Right renal pelvis (tissue), 4 donors: ENCODE results near the gene WWOX. TPM values are rescaled to one million over a fixed set of nuclear protein-coding genes. Genes with fewer than 3 reads are reported as not detected.

Source experiments
- DNase-seq, 4 donors: peaks; one replicate each; pipeline ENCODE4 v3.0.0-alpha.2; 2013; ENCODE audit warnings: low read depth in 4 of 4, low spot score in 3 of 4, missing footprints in 1 of 4
- polyA plus RNA-seq, 4 donors: library from polyadenylated mRNA; unstranded; fragments of 120-200 nt; gene quantifications; one replicate each; pipeline ENCODE4 v1.2.1, GENCODE V29; 2013; ENCODE audit not compliant: insufficient read length in 4 of 4

WWOX gene
- polyA plus RNA-seq, 4 donors = 36.7 to 43.9 (median 38.5) TPM

GRCh38 chr16:79008036-79008868 is 908.8 kb downstream of the WWOX start:
- no peak for DNase-seq

GRCh38 chr16:79008869-79009179 is 909.4 kb downstream of the WWOX start:
- no peak for DNase-seq

GRCh38 chr16:79009896-79010295 is 910.4 kb downstream of the WWOX start:
- DNase-seq = no peak

- no peak for DNase-seq
These were observed 911.8 kb downstream of the WWOX start for GRCh38 chr16:79011282-79011681.

GRCh38 chr16:79012671-79013434 is 913.4 kb downstream of the WWOX start:
- no peak for DNase-seq

- no peak for DNase-seq
These were observed 914.6 kb downstream of the WWOX start for GRCh38 chr16:79013930-79014660.

- no peak for DNase-seq
These were observed 919.4 kb downstream of the WWOX start for GRCh38 chr16:79018650-79019429.

- DNase-seq = no peak
These were observed 920.0 kb downstream of the WWOX start for GRCh38 chr16:79019431-79019830.

GRCh38 chr16:79021991-79022630 is 922.7 kb downstream of the WWOX start:
- no peak for DNase-seq

GRCh38 chr16:79026117-79026516 is 926.7 kb downstream of the WWOX start:
- no peak for DNase-seq

GRCh38 chr16:79036541-79036940 is 937.1 kb downstream of the WWOX start:
- DNase-seq = no peak

- DNase-seq = no peak
These were observed 938.3 kb downstream of the WWOX start for GRCh38 chr16:79037521-79038373.

GRCh38 chr16:79041206-79041605 is 941.8 kb downstream of the WWOX start:
- DNase-seq = no peak

- no peak for DNase-seq
These were observed 942.7 kb downstream of the WWOX start for GRCh38 chr16:79042141-79042540.

- DNase-seq = no peak
These were observed 943.4 kb downstream of the WWOX start for GRCh38 chr16:79042886-79043285.

GRCh38 chr16:79045191-79045590 is 945.7 kb downstream of the WWOX start:
- no peak for DNase-seq

GRCh38 chr16:79047337-79047736 is 947.9 kb downstream of the WWOX start:
- no peak for DNase-seq

- DNase-seq = no peak
These were observed 949.6 kb downstream of the WWOX start for GRCh38 chr16:79049040-79049439.

GRCh38 chr16:79050063-79050462 is 950.6 kb downstream of the WWOX start:
- DNase-seq = no peak
